Middle frontal gyrus (tissue), 1 donor: ENCODE results near the gene KCTD1.

Experiments
- DNase-seq: peaks from one replicate; pipeline ENCODE4 v3.0.0-alpha.2; 2015; ENCODE audit warnings: low spot score; ENCODE audit errors: extremely low spot score

KCTD1 gene

DNA sequence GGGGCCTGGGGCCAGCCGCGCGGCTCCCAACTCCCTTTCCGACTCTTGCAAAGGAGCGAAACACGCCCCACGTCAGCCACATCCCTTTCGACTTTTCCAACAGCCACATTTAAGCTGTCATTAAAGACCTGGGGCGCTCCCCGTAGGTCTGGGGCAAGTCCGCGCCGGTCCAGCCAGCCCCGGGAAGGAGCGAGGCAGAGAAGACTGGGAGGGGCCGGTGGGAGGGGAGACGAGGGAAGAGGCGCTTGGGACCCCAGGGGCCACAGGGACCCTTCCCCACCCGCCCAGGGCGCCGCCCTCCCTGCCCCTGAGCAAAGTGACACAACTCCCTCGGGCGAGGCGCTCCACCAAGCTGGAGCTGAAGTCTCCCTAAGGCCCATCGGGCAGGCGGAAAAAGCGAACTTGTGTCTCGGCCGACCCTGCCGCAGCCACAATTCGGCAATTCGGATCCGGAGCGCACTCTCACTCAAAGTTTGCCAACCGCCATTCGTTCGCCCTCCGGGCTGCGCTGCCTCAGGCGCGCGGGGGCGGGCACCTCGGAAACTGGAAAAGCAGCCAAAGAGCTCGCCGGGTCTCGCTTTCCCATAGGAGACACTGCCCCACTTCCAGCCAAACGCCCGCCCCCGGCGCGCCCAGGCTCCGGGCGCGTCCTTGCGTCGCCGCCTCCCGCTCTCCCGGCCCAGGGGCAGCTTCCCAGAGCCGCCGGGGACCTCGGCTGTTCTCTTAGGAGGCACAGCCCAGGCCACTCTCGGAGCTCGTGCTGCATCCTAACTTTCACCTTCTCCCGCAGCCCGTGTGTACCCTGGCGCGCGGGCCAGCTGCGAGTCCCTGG, 1.1 kb upstream of the KCTD1 start:
- DNase-seq: peak; percentile 48

DNA sequence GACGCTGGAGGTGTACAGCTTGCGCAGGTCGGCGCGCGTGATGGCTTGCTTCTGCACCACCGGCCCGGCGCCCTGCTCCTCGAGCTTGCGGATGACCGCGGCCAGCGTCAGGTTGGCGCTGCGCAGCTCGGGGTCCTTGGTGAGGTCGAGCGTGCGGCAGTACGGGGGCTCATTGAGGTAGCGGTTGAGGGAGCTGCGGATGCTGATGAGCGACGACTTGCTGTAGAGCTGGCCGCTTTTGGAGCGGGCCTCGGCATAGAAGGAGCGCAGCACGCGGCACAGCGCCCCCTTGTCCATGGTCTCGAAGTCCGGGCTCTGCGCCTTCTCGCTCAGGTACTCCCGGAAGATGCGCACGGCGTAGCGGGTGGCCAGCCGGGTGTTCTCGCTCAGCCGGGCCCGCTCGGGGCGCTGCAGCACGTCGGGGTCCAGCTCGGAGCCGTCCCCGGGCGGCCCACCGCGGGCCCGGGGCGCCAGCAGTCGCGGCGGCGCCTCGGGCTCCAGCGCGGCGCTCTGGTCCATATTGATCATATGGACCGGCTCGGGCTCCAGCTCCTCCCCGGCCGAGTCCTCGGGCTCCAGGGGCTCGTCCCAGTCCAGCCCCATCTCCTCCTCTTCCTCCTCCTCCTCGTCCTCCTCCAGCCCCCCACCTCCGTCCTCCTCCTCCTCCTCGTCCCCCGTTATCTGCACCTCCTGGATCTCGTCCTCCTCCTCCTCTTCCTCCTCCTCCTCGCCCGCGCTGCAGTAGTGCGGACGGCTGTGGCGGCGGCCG, 523 bp downstream of the KCTD1 start:
- DNase-seq: peak; percentile 39

DNA sequence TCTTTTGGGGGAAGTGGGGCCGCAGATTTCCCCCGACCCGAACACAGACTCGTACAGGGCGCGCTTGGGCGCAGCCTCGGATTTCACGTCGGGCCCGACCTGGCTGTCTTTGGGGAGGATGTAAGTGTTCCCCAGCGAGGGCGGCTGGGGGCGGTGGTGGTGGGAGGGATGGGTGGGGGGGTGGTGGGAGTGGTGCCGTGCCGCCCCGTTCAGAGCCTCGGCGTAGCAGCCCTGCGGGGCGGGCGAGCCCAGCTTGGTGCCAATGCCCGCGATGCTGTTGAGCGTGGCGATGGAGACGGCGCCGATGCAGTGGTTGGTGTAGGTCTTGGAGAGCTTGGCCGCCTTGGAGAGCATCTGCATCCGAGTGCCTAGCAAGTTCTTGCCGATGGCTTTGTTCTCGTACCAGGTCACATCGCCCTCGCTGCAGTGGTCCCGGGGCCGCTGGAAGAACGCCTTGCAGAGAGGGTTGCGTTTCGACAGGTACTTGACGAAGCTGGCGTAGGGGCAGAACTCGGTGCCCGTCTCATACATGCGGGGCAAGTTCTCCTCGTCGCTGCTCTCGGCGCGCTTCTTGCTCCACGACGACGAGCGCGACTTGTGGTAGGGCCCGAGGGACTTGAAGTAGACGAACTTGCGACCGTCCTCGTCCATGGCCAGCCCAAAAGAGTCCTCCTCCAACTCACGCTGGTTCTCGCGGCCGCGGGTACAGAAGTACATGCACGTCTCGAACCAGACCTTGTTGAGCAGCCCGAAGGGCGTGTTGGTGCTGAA, 1.3 kb downstream of the KCTD1 start:
- no peak for DNase-seq

DNA sequence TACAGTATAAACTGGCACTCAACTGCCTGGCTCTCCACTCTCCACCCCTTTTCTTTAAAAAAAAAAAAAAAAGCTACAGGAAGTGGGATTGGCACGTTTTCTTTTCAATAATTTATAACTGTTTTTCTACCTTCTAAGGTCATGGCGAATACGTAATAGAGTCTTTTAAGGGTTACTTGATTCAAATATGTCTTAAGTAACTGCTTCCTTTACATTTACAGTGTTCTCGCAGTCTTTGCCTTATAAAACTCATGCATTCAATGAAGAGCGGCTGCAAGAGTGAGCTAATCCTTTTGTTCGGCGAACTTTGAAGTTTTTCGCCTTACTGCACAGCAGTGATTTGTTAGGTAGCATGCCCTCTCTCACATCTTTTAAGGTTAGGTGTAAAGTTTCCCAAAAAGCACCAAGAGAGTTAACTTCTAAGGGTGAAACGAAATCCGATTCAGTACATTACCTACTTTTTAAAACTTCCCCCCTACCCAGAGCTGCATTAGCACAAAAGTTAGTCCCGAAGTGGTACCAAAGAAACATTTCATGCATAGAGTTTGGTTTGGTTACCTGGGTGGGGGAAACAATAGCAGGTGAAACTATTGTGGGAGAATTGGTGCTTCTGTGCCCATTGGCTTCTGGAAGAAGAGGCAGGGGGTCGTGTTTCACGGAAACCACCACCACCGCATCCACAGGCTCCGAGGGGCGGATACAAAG, 2.0 kb downstream of the KCTD1 start:
- DNase-seq: no peak

DNA sequence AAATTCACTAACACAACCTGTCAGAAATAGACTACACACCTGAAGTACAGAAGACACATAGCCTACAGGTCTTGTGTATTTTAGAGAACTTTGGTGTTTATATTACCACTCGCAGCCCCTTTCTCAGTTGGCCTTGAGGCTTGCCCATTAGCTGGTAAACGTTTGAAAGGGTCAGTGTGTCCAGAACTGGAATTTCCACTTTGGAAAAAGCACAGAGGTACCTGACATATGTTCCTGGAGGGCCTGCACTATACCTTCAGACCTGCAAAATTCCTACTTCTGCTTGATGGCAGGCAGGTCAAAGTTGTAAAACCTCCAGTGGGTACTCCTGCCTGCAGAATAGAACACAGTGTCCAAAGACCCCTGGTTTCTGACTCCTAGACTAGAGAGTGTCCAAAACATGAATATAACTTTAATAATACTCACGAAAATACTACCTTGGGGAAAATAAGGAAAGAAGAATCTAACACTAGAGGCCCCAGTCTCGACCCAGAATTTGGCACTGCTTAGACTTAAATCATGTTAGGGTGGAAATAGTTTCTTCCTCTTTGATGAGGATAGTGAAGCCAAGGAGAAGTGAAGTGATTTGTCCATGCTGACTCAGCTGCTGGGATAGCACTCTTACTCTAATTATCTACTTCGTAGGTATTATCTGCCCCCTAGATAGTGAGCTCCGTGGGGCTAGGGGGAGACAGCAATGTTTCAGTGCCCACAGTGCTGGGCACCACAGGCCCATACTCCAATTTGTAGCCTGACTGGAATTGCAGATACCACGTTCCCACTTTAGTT, 2.8 kb downstream of the KCTD1 start:
- DNase-seq: no peak

DNA sequence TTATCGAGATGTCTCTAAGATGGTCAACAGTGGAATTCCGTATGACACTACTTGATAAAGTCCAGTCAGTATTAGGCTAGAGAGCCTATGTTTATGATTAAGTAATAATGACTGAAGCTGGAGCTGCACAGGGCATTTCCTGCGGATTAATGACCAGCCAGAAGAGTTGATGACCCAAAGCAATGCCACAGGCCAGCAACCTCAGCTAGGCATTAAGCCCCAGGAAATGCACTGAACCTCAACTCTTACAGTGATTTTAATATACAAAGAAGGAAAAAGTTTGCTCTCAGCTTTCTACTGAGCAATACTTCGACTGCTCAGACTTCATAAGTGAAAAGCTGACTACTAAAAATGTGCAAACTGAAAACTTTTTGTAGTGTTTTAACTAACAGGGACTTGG, 3.9 kb downstream of the KCTD1 start:
- no peak for DNase-seq

DNA sequence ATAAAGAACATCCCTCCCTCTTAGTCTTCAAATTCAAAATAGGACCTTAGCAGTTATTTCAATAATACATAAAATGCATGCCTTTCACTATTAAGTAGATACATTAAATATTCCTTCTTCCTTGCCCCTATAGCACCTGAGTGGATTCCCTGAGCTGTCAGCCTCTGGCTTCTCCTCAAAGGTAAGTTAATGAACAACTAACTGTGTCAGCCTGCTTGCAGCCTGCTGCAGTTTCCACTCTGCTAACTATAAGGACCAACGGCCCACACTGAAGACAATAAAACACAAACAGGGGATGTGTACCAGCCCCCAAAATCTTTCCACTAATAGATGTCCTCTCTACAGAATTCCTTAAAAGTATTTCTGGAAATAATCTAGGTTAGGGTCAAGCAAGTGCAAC, 5.0 kb downstream of the KCTD1 start:
- DNase-seq: no peak

DNA sequence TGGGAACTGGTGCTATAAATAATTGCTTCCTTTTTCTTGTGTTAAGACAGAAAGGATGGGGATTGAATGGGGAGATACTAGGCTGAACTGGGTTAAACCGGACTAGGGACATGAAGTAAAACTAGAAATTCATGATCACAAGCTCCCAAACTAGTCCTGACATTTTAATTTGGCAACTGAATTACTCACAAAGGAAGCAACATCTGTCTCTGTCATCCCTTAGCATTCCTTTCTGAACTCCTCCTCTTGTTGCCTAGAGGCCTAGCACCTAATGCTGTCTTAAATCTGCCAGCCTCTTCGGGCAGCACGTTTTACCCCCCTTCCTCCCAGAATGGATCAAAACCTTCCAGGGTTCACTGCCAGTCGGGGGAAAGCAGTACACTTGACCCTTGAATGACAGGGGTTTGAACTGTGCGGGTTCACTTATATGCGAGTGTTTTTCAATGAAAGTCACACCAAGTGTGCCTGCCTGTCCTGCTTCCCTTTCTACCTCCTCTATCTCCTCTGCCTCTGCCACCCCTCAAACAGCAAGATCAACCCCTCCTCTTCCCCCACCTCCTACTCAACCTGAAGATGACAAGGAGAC, 8.2 kb downstream of the KCTD1 start:
- no peak for DNase-seq

DNA sequence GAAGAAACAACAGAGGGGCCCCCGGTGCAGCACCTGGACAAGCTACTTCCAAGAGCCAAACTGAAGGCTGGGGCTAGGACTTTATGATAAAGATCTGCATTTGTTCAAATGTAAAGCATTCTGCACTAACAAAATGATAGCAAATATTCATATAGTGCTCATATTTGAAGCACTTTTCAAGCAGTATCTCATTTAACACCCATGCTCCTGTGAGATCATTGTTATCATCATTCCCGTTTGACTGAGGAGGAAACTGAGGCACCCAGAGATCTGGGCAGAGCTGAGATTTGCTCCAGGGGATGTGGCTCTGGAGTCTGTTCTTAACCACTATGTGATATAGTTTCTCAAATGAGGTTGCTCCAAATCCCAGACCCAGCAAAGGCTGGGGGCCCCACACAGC, 9.8 kb downstream of the KCTD1 start:
- no peak for DNase-seq

DNA sequence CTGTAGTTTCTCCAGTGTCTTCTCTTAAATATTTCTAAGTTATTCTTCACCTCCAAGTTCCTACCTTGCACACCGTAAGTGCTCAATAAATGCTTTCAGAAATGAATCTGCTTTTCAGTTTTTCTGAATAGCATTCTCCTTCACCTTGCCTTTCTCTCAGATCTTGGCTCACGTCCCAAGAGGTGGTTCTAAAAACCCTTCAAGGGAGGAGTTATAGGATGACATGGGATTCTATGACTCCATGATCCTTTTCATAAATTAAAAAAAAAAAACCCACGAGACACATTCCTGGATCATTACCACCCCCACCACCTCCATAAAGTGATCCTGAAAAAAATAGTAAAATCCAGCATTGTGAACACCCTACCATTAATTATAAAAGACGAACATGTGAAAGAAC, 11.7 kb downstream of the KCTD1 start:
- DNase-seq: no peak

DNA sequence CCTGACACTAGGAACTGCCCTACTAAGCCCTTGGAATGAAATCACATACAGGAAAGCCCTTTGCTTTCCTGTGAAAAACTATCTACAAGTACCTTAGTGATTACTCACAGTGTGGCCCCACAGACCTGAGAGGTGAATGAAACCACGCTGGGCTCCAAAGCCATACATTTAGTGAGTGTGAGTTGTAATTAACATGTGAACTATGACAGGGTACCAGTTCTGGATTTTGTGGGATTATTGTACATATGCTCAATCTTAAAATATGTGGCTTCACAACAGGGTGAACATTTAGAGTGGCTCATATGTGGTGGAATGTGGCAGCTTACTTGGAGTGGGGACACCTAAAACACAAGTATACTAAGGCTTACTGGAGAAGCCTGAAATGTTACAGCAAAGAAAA, 12.3 kb downstream of the KCTD1 start:
- no peak for DNase-seq

DNA sequence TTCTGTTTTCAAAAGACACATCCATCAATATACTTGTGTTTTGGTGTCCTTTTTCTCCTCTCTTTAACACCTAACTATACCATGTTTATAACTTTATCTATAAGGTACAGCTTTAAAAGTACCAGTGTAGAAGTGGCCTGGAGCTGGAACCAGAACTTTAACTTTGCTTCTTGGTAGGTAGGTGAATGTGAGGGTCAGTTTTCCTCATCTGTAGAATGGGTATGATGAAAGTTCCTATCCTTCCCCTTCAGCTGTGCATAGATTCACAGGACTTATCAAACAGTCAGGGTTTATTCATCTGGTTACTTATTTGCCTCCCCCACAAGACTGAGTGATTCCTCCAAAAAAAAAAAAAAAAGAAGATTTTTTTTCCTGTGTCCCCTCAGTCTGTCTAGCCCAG, 12.7 kb downstream of the KCTD1 start:
- DNase-seq: no peak

DNA sequence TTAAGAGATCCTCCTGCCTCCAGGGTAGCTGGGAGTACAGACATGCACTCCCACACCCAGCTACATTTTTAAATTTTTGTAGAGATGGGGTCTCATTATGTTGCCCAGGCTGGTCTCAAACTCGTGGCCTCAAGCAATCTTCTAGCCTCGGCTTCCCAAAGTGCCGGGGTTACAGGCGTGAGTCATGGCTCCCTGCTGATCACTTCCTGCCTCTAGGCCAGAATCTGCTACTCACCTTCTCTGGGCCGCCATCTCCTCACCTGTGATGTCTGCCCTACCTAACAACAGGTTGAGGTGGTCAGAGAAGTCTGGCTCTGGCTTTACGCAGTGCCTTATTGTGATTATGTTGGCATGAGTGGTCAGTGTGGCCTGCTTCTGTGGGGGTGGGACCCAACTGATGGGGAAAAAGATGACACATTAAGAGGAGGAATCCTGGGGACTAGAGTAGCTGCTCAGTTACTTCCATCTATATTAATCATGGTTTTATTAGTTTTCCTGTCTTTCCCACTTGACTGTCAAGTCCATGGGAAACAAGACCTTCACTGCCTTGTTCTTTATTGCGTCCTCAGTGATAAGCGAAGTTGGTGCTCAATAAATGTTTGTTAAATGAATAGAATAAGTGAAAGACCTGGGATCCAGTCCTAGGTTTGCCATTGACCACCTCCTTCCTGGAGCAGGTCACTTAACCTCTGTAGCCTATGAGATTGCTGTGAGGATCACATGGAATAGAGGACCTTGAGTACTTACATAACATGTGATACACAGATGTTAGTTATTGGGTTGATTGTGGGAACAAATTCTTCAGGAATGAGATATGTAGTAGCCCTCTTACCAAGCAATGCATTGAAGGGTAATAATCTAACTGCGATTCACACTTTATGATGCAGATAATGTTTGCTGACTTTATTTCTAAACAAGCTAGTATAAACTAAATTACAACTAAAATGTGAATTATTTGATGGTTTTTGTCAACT, 15.7 kb downstream of the KCTD1 start:
- DNase-seq: no peak

DNA sequence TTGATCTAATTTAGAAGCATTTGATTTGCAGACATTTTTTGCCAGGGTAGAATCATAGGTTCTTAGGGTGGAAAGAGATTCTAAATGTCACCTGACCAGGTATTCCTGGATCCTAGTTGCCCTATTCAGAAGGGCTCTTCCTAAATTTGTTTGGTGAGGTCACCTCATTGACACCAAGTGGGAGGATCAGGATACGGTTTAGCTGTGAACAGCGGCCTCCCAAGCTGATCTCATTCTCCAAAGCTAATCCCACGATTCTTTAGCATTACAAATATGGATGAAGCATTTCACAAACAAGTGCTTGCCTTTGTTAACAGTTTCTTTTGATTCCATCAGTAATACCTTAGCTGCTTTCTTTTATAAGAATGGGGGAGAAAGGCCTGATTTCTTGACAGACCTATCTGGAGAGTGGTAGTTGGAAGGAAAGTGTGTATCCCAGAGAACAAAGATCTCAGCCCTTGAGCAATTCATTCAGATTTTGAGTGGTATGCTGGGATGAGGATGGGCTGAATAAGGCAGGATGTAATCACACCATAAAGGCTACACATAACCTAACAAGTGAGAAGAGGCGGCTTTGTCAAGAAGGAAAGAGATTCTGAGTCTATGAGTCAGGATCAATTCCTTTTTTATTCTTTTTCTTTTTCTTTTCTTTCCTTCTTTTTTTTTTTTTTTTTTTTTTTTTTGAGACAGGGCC, 16.6 kb downstream of the KCTD1 start:
- DNase-seq: no peak

DNA sequence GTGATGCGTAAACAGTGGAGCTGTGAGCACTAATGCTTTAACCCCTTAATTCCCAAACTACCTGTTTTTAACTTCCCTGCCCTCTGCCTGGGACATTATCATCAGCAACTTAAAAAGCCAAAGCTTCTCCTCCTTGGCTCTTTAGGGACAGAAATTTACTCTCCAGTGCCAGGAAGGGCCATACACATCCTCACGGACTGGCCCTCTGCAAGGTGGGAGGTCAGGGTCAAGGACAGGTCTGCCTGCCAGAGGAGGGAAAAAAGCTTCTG, 21.5 kb downstream of the KCTD1 start:
- DNase-seq: no peak

DNA sequence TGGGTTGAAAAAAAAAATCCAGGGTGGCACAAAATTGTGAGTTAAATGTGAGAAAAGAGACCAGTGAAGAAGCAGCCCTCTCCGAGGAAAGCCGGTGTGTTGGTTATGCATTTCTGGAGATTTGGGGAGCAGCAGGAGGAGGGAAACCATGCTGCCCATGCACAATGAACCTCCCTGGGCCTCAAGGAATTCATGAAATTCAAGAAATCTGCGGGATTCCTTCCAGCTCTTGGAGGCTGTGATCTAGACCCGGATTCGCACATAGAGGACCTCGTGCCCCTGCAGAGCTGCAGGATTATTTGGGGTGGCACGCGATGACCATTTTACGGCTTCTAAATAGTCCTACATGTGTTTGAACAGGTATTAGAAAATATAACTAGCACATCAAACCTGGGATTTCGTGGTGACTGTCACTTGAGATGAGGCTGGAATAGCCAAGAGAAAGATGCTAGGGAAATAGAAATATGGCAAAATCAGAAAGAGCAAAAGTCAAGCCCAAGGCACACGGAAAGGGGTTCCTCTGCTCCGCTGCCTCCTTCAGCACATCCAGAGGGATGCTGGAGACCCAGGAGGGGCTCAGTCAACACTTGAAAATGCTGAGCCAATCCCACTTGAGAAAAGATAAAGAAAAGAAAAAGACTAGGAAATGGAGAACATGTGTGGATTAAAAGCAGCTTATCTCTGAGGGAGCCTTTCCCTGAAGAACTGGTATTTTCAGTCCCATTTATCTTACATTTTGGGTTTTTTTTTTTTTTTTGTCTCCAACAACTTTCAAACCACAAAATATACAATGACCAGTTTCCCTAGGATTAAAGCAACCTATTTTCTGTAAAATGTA, 22.0 kb downstream of the KCTD1 start:
- DNase-seq: no peak

DNA sequence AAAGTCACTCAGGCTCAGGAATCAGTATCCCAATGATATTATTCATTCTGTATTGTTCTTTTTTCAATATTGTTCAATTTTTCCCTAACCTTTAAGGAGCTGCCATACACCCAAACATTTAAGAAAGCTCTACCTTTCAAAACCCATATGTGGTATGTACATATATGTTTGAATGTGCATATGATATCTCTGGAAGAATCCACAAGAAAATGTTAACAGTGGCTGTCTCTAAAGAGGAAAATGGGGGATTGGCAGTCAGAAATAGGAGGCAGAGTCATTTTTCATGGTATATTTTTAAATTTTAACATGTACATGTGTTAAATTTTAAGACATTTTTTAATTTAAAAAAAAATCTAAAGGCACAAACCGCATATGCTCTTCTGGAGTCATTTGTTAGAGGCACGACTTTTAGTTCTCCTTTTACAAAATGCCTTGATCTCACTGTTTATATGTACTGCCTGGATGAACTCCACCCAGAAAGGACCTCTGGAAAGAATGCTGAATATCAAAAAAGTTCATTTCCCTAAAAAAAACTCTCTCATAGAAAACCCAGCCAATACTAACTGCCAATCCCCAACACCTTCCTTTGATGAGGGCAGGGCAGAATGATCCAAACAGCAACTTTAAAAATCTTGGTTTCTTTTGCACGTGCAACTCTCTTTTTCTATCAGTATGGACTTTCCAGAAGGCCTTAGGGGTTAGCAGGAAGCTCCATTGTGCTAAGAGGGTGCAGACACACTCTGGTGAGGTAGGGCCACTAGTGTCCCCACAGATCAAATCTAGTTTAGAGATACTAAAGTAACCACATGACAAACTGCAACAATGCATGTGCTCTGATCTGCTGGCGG, 23.6 kb downstream of the KCTD1 start:
- no peak for DNase-seq
